Ishikawa (cell line): Measurements from ENCODE around the gene FITM2.

ENCODE experiments used
- CEBPB ChIP-seq: IDR thresholded peaks from 2 replicates; pipeline ENCODE4 v1.6.1; 2012
- CREB1 ChIP-seq: IDR thresholded peaks from 2 replicates; pipeline ENCODE4 v1.6.1; 2012; ENCODE audit warnings: low read depth
- EGR1 ChIP-seq: IDR thresholded peaks from 2 replicates; pipeline ENCODE4 v1.6.1; 2012
- EP300 ChIP-seq: IDR thresholded peaks from 2 replicates; pipeline ENCODE4 v1.6.1; 2012; ENCODE audit warnings: borderline replicate concordance
- FOXM1 ChIP-seq: IDR thresholded peaks from 2 replicates; pipeline ENCODE4 v1.6.1; 2012; ENCODE audit warnings: low read depth, borderline replicate concordance
- MAX ChIP-seq: IDR thresholded peaks from 2 replicates; pipeline ENCODE4 v1.6.1; 2012
- NFIC ChIP-seq: IDR thresholded peaks from 2 replicates; pipeline ENCODE4 v1.6.1; 2012
- RAD21 ChIP-seq: IDR thresholded peaks from 2 replicates; pipeline ENCODE4 v1.6.1; 2012; ENCODE audit warnings: low read depth
- REST ChIP-seq: IDR thresholded peaks from 2 replicates; pipeline ENCODE4 v1.6.1; 2012; ENCODE audit warnings: low read depth, mild to moderate bottlenecking
- TAF1 ChIP-seq: IDR thresholded peaks from 2 replicates; pipeline ENCODE4 v1.6.1; 2012; ENCODE audit warnings: low read depth, mild to moderate bottlenecking
- TCF12 ChIP-seq: IDR thresholded peaks from 2 replicates; pipeline ENCODE4 v1.6.1; 2012; ENCODE audit warnings: low read depth
- TEAD4 ChIP-seq: IDR thresholded peaks from 2 replicates; pipeline ENCODE4 v1.6.1; 2012
- YY1 ChIP-seq: IDR thresholded peaks from 2 replicates; pipeline ENCODE4 v1.6.1; 2012; ENCODE audit warnings: low read depth
- ZBTB7A ChIP-seq: IDR thresholded peaks from 2 replicates; pipeline ENCODE4 v1.6.1; 2012; ENCODE audit warnings: low read depth
- TF ChIP-seq, protein P1 (sequence below): IDR thresholded peaks from 2 replicates; pipeline ENCODE4 v1.6.1; 2012

The FITM2 gene

GRCh38 chr20:44302736-44303135 lies 8.3 kb downstream of the FITM2 start:
- no peak for TF ChIP-seq CEBPB
- no peak for TF ChIP-seq TCF12
- no peak for TF ChIP-seq TAF1
- TF ChIP-seq RAD21 = no peak
- TF ChIP-seq, protein P1, sequence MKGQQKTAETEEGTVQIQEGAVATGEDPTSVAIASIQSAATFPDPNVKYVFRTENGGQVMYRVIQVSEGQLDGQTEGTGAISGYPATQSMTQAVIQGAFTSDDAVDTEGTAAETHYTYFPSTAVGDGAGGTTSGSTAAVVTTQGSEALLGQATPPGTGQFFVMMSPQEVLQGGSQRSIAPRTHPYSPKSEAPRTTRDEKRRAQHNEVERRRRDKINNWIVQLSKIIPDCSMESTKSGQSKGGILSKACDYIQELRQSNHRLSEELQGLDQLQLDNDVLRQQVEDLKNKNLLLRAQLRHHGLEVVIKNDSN = no peak
- no peak for TF ChIP-seq ZBTB7A
- TF ChIP-seq YY1 = no peak
- no peak for TF ChIP-seq NFIC
- TF ChIP-seq EGR1 = no peak
- TF ChIP-seq EP300 = no peak
- no peak for TF ChIP-seq FOXM1
- TF ChIP-seq MAX = no peak
- TF ChIP-seq CREB1 = no peak
- TF ChIP-seq REST = no peak
- TF ChIP-seq TEAD4 = no peak

DNA sequence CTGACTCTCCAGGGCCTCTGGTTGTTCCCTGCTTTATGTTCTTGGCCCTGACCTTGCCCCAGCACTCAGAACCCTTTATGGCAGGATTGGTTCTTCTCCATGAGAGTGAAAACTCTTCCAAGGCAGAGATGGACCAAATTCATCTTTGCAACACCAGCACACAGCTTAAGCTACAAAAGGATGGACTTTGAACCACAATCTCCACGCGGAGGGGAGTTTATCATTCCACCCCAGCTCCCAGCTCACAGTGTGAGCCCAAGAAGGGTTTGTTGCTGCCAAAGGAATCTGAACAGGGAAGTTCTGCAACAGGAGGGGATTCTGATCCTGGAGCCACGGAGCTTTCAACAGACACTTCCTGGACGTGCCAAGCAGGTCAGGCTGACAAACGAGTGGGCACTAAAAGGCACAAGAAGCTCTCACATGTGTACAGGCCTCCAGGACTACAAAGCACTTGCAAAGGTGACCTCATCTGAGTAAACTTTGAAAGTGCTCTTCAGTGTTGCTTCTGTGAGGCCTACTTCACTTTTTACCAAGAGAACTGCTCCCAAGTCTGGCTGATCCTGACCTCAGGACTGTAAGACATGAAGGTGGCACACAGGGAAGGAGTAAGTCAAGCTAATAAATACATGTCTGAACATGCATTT lies 8.9 kb downstream of the FITM2 start:
- no peak for TF ChIP-seq CREB1
- TF ChIP-seq MAX = no peak
- no peak for TF ChIP-seq TCF12
- no peak for TF ChIP-seq EP300
- TF ChIP-seq TAF1 = no peak
- TF ChIP-seq NFIC = no peak

DNA sequence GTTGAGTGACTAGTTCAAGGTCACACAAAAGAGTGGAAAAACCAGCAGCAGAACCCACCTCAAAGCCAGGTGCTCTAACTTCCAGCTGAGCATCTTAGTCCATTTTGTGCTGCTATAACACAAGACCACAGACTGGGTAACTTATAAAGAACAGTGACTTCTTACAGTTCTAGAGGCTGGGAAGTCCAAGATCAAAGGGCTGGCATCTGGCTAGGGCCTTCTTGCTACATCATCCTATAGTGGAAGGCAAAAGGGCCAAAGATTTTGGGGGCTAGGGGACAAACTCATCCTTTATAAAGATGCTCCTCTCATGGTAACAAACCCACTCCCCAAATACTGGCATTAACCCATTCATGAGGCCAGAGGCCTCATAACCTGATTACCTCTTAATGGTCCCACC lies 9.7 kb downstream of the FITM2 start:
- TF ChIP-seq TEAD4 = no peak
- no peak for TF ChIP-seq EGR1
- no peak for TF ChIP-seq EP300
- no peak for TF ChIP-seq RAD21
- no peak for TF ChIP-seq TAF1
- TF ChIP-seq YY1 = no peak
- TF ChIP-seq, protein P1 = no peak
- TF ChIP-seq TCF12 = no peak
- no peak for TF ChIP-seq ZBTB7A
- no peak for TF ChIP-seq FOXM1
- no peak for TF ChIP-seq NFIC
- no peak for TF ChIP-seq MAX
- TF ChIP-seq REST = no peak
- TF ChIP-seq CEBPB = no peak

- no peak for TF ChIP-seq EGR1
- TF ChIP-seq EP300 = no peak
- no peak for TF ChIP-seq YY1
- TF ChIP-seq MAX = no peak
- no peak for TF ChIP-seq FOXM1
- TF ChIP-seq ZBTB7A = no peak
- no peak for TF ChIP-seq TEAD4
- no peak for TF ChIP-seq REST
- TF ChIP-seq TAF1 = no peak
- TF ChIP-seq RAD21 = no peak
- TF ChIP-seq, protein P1 = no peak
- no peak for TF ChIP-seq CEBPB
- TF ChIP-seq NFIC = no peak
These were observed 13.3 kb downstream of the FITM2 start for GRCh38 chr20:44297721-44298120.
